HepG2 (cell line): ENCODE data around the gene SPNS2. TPM values are rescaled to one million over a fixed set of nuclear protein-coding genes. Genes with fewer than 3 reads are reported as not detected.

Experiments used
- ATAC-seq: fragments of 200-7000 bp; cut with Tn5 transposase; 3 replicates; pipeline ENCODE4 v1.9.1; 2020; ENCODE audit warnings: mild to moderate bottlenecking, moderate library complexity
- BruUV-seq: library from RNA; stranded (reverse); fragments of 400-500 nt; replicated peaks from 2 replicates; lab custom pipeline; 2021; lab: Mats Ljungman, UMichigan
- CTCF ChIA-PET: fragments of 300-600 bp; formaldehyde crosslinking; extraction: SDS; loops from one replicate; lab custom pipeline; 2021; ENCODE audit warnings: low total read pairs, inconsistent platforms, low intra/inter-chr PET ratio; lab: Yijun Ruan, JAX
- POLR2A ChIA-PET: fragments of 350-600 bp; sonication (Branson Sonifier 250); formaldehyde crosslinking; loops from one replicate; lab custom pipeline; 2020; ENCODE audit warnings: antibody characterized with exemption, inconsistent platforms; lab: Yijun Ruan, JAX
- DNase-seq: peaks from one replicate; pipeline ENCODE4 v3.0.0-alpha.2; 2015; ENCODE audit warnings: low spot score
- FAIRE-seq: peaks from 3 replicates; lab custom pipeline; 2011; peaks lifted over from hg19 to GRCh38; lab: Jason Lieb, UNC
- H2AFZ ChIP-seq: one replicate; pipeline ENCODE4 v1.6.1; 2011; ENCODE audit warnings: low read length, inconsistent platforms
- H3K27ac ChIP-seq: fragments of 300-600 bp; 3 replicates; pipeline ENCODE4 v1.8.0; 2011; ENCODE audit warnings: mixed run types, mild to moderate bottlenecking, mixed read lengths, low read length, inconsistent platforms; ENCODE audit not compliant: insufficient read depth; ENCODE audit errors: extremely low read length
- H3K27me3 ChIP-seq, 2 experiments: fragments of 200-600 bp in 1 of 2; 2 replicates in 1 of 2; 3 replicates in 1 of 2; pipeline versions ENCODE4 v1.6.0 to v1.8.0; 2011; ENCODE audit warnings: low read length in 2 of 2, mild to moderate bottlenecking in 2 of 2, moderate library complexity in 2 of 2, inconsistent platforms in 1 of 2; ENCODE audit not compliant: insufficient read depth in 2 of 2, control insufficient read depth in 1 of 2
- H3K36me3 ChIP-seq, 2 experiments: fragments of 200-600 bp in 1 of 2; replicated peaks in 1 of 2; 2 replicates in 1 of 2; 3 replicates in 1 of 2; pipeline versions ENCODE4 v1.5.1 to v1.8.0; 2011; ENCODE audit warnings: low read length in 2 of 2, inconsistent platforms in 1 of 2; ENCODE audit not compliant: insufficient read depth in 2 of 2, control insufficient read depth in 1 of 2
- H3K4me1 ChIP-seq: 2 replicates; pipeline ENCODE4 v1.5.1; 2012; ENCODE audit warnings: low read length, inconsistent platforms; ENCODE audit not compliant: insufficient read depth
- H3K4me2 ChIP-seq: 2 replicates; pipeline ENCODE4 v1.6.0; 2011; ENCODE audit warnings: low read depth, low read length, inconsistent platforms
- H3K4me3 ChIP-seq, 3 experiments: fragments of 200-600 bp in 1 of 3; sonication (generic), shearing (Covaris generic) in 1 of 3; replicated peaks in 1 of 3; 2 replicates each; pipeline ENCODE4 v1.5.1; 2011 to 2016; ENCODE audit warnings: low read length in 3 of 3, inconsistent platforms in 2 of 3, low read depth in 2 of 3, mild to moderate bottlenecking in 2 of 3, control low read depth in 1 of 3, mixed read lengths in 1 of 3; ENCODE audit not compliant: insufficient read depth in 1 of 3
- H3K79me2 ChIP-seq: one replicate; pipeline ENCODE4 v1.6.1; 2011; ENCODE audit warnings: low read length, inconsistent platforms; ENCODE audit not compliant: insufficient read depth
- H3K9ac ChIP-seq: 2 replicates; pipeline ENCODE4 v1.6.0; 2011; ENCODE audit warnings: mild to moderate bottlenecking, low read depth, low read length, inconsistent platforms; ENCODE audit not compliant: insufficient read depth
- H3K9me3 ChIP-seq: 2 replicates; pipeline ENCODE4 v1.5.1; 2012; ENCODE audit warnings: mild to moderate bottlenecking, low read length
- H4K20me1 ChIP-seq: 2 replicates; pipeline ENCODE4 v1.6.0; 2011; ENCODE audit warnings: inconsistent platforms, mild to moderate bottlenecking, low read length, moderate library complexity; ENCODE audit not compliant: insufficient read depth
- BCL3 ChIP-seq: sonication (generic); formaldehyde crosslinking; IDR thresholded peaks from 2 replicates; pipeline ENCODE4 v1.5.1; 2020; ENCODE audit warnings: mild to moderate bottlenecking, missing genetic modification reagents, moderate library complexity
- BCLAF1 ChIP-seq: fragments of 450-650 bp; IDR thresholded peaks from 2 replicates; pipeline ENCODE4 v1.6.1; 2017; ENCODE audit warnings: mild to moderate bottlenecking
- DNMT1 ChIP-seq: sonication (generic); formaldehyde crosslinking; IDR thresholded peaks from 2 replicates; pipeline ENCODE4 v1.5.1; 2020; ENCODE audit warnings: mild to moderate bottlenecking, missing genetic modification reagents
- JARID2 ChIP-seq: sonication (generic); formaldehyde crosslinking; IDR thresholded peaks from 2 replicates; pipeline ENCODE4 v1.8.1; 2023; ENCODE audit warnings: missing genetic modification reagents, inconsistent platforms; ENCODE audit not compliant: insufficient replicate concordance
- MEIS2 ChIP-seq: sonication (generic); formaldehyde crosslinking; IDR thresholded peaks from 2 replicates; pipeline ENCODE4 v1.9.0; 2021; ENCODE audit warnings: mild to moderate bottlenecking, missing genetic modification reagents
- PAWR ChIP-seq: sonication (generic); formaldehyde crosslinking; IDR thresholded peaks from 2 replicates; pipeline ENCODE4 v1.4.0; 2020; ENCODE audit warnings: missing genetic modification reagents, mild to moderate bottlenecking, borderline replicate concordance
- SALL1 ChIP-seq: sonication (generic); formaldehyde crosslinking; IDR thresholded peaks from 2 replicates; pipeline ENCODE4 v1.8.0; 2022; ENCODE audit warnings: mild to moderate bottlenecking, missing genetic modification reagents
- THAP8 ChIP-seq: sonication (generic); formaldehyde crosslinking; IDR thresholded peaks from 2 replicates; pipeline ENCODE4 v1.5.1; 2020; ENCODE audit warnings: missing genetic modification reagents, mild to moderate bottlenecking, borderline replicate concordance
- USF2 ChIP-seq, 2 experiments: sonication (generic) in 1 of 2; formaldehyde crosslinking in 1 of 2; IDR thresholded peaks; 2 replicates each; pipeline versions ENCODE4 v1.5.1 to v1.6.1; 2011 to 2020; ENCODE audit warnings: borderline replicate concordance in 1 of 2, low read depth in 1 of 2, low read length in 1 of 2, mild to moderate bottlenecking in 1 of 2, missing genetic modification reagents in 1 of 2, moderate library complexity in 1 of 2
- ZNF577 ChIP-seq: sonication (generic); formaldehyde crosslinking; IDR thresholded peaks from 2 replicates; pipeline ENCODE4 v1.4.0; 2020; ENCODE audit warnings: mild to moderate bottlenecking, low read depth, missing genetic modification reagents, borderline replicate concordance
- ZNF687 ChIP-seq: sonication (generic); formaldehyde crosslinking; IDR thresholded peaks from 2 replicates; pipeline ENCODE4 v1.5.1; 2020; ENCODE audit warnings: mild to moderate bottlenecking, missing genetic modification reagents, moderate library complexity
- WGBS: methylation state at CpG from one replicate; pipeline ENCODE4 v1.1.6; 2017; ENCODE audit warnings: low lambda C conversion rate; 5-methylcytosine and 5-hydroxymethylcytosine counted together
- in situ Hi-C: cut with HindIII; loops from 2 replicates; pipeline ENCODE4 v1.10.0; 2017; ENCODE audit warnings: low pct_unique_long_range_greater_than_20kb; ENCODE audit not compliant: extremely low pct_ligation_motif_present
- intact Hi-C: fragments of 100-400 bp; cut with micrococcal nuclease; formaldehyde crosslinking; loops from one replicate; pipeline ENCODE4 v1.10.0; 2022; ENCODE audit not compliant: unreplicated experiment
- polyA plus RNA-seq, 8 experiments: library from polyadenylated mRNA; depleted of rRNA in 3 of 8; stranded (reverse) in 7 of 8; unstranded in 1 of 8; fragments of >200 nt; fragmentation: Illumina TruSeq in 4 of 8; extraction: Trizol in 4 of 8; gene quantifications; 2 replicates each; pipeline versions ENCODE4 v1.2.1 to v1.2.3, GENCODE V29; 2011 to 2016; ENCODE audit warnings: low read depth in 4 of 8, missing spikeins in 1 of 8, mixed read lengths in 1 of 8; ENCODE audit not compliant: insufficient read depth in 1 of 8
- total RNA-seq, 5 experiments: library from RNA; depleted of rRNA; stranded (reverse); fragments of >200 nt; fragmentation: Illumina TruSeq; extraction: Trizol; gene quantifications; 2 replicates each; pipeline ENCODE4 v1.2.3, GENCODE V29; 2016; ENCODE audit warnings: low read depth in 1 of 5

Gene SPNS2
- total and polyA plus RNA-seq, 2 of the 13 experiments (the other 11 are each of a cell fraction or from before 2014, with no cell fraction given) = 0.01 TPM; not detected in 1

- no peaks in the 10 kb centered on the region for H3K36me3 ChIP-seq
- H3K4me1 ChIP-seq = no peaks in the 10 kb centered on the region
- no peak overlapping the region for H3K4me2 ChIP-seq
- H3K27me3 ChIP-seq = no peaks in the 10 kb centered on the region
- no peaks in the 10 kb centered on the region for H4K20me1 ChIP-seq
- H3K4me3 ChIP-seq = no peak overlapping the region
- no peak for FAIRE-seq
- no peak overlapping the region for H3K9ac ChIP-seq
- in situ Hi-C loops = no loop called here
- intact Hi-C loops = no loop called here
- H2AFZ ChIP-seq = no peak overlapping the region
- WGBS = 47% methylated on average over 8 of the region's 10 CpGs
- no peak for ATAC-seq
- POLR2A ChIA-PET = no interaction called here
- no TSS peak for BruUV-seq
- no peaks in the 10 kb centered on the region for H3K9me3 ChIP-seq
- no peak for DNase-seq
- CTCF ChIA-PET = no interaction called here
- H3K79me2 ChIP-seq = no peaks in the 10 kb centered on the region
- H3K27ac ChIP-seq = no peak overlapping the region
- no peak for TF ChIP-seq JARID2 (CRISPR knock-in tag)
- no peak for TF ChIP-seq ZNF577 (CRISPR knock-in tag)
- TF ChIP-seq DNMT1 = no peak
- TF ChIP-seq BCLAF1 = no peak
- TF ChIP-seq USF2 (IDR thresholded peaks at IDR 0.05; ENCODE audit: low read depth, low read length) = no peak
- no peak for TF ChIP-seq USF2 (CRISPR knock-in tag; IDR thresholded peaks at IDR 0.05; ENCODE audit: borderline replicate concordance)
- TF ChIP-seq BCL3 = no peak
- TF ChIP-seq MEIS2 (CRISPR knock-in tag) = no peak
- no peak for TF ChIP-seq THAP8 (CRISPR knock-in tag)
- no peak for TF ChIP-seq SALL1
- TF ChIP-seq PAWR (CRISPR knock-in tag) = no peak
- TF ChIP-seq ZNF687 (CRISPR knock-in tag) = no peak
Observed at GRCh38 chr17:4463818-4464476, 34.7 kb upstream of the SPNS2 start.
